ENCODE measurements around the gene CENPC. TPM values are rescaled to one million over a fixed set of nuclear protein-coding genes. Genes with fewer than 3 reads are reported as not detected.

The CENPC gene, protein sequence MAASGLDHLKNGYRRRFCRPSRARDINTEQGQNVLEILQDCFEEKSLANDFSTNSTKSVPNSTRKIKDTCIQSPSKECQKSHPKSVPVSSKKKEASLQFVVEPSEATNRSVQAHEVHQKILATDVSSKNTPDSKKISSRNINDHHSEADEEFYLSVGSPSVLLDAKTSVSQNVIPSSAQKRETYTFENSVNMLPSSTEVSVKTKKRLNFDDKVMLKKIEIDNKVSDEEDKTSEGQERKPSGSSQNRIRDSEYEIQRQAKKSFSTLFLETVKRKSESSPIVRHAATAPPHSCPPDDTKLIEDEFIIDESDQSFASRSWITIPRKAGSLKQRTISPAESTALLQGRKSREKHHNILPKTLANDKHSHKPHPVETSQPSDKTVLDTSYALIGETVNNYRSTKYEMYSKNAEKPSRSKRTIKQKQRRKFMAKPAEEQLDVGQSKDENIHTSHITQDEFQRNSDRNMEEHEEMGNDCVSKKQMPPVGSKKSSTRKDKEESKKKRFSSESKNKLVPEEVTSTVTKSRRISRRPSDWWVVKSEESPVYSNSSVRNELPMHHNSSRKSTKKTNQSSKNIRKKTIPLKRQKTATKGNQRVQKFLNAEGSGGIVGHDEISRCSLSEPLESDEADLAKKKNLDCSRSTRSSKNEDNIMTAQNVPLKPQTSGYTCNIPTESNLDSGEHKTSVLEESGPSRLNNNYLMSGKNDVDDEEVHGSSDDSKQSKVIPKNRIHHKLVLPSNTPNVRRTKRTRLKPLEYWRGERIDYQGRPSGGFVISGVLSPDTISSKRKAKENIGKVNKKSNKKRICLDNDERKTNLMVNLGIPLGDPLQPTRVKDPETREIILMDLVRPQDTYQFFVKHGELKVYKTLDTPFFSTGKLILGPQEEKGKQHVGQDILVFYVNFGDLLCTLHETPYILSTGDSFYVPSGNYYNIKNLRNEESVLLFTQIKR
- total RNA-seq: 10 to 100 TPM; 26.4 to 33.2 TPM

DNA sequence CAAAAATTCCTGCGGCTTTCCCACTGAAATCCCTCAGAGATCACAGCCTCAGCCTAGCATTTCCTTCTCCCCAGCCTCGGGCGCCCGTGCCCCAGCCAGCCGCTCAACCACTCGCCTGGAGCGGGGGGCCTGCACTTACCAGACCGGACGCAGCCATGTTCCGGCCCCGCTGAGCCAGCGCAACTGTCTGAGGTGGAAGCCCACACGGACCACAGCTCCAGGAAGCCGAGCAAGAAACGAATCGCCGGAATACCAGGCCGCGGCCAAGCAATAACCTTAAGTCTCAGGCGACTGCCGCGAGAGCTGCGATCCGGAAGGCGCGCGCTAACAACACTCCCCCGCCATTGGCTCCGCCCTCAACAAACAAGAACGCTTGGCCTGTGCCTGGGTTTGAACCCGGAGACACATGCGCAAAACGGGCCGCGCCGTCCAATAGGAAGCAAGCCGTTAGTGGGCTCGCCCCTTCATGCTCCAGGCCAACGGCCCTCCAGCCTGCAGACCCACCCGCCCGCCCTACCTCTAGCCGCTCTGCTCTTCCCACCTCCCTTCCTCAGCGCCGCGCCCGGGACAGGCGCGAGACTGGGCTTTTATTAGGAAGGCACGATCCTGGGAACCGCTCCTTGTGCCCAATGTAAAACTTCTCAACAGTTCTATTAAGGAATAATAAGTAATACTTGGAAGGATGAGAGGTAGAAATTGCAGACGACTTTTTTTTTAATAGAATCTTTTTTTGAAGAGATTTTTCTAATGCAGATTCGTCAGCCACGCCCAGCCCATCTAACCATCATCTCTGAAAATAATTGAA is at the start of gene CENPC:
Gene CENPC (minus strand): TSS at position 305 of the 805 bp plus-strand sequence. CDS start 148 bp downstream, at position 157.
- H3K27ac ChIP-seq: peak within 1 kb of the TSS; percentile 82 to 88
- peak; percentile 91 for TF ChIP-seq POLR2AphosphoS5 (IDR thresholded peaks at IDR 0.05)
- TF ChIP-seq, protein P1, sequence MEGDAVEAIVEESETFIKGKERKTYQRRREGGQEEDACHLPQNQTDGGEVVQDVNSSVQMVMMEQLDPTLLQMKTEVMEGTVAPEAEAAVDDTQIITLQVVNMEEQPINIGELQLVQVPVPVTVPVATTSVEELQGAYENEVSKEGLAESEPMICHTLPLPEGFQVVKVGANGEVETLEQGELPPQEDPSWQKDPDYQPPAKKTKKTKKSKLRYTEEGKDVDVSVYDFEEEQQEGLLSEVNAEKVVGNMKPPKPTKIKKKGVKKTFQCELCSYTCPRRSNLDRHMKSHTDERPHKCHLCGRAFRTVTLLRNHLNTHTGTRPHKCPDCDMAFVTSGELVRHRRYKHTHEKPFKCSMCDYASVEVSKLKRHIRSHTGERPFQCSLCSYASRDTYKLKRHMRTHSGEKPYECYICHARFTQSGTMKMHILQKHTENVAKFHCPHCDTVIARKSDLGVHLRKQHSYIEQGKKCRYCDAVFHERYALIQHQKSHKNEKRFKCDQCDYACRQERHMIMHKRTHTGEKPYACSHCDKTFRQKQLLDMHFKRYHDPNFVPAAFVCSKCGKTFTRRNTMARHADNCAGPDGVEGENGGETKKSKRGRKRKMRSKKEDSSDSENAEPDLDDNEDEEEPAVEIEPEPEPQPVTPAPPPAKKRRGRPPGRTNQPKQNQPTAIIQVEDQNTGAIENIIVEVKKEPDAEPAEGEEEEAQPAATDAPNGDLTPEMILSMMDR (IDR thresholded peaks at IDR 0.05): no peak
- TF ChIP-seq POLR2A (IDR thresholded peaks at IDR 0.05): peak; percentile 84
- no peaks in the 10 kb centered on the region for H3K36me3 ChIP-seq
- peaks cover 11% of the 10 kb centered on the region for H3K4me1 ChIP-seq (replicated peaks)
- WGBS: under 1% methylated on average over 51 of the region's 53 CpGs
- peak; percentile 95 for DNase-seq (ENCODE audit: low spot score)
- no peaks in the 10 kb centered on the region for H3K27me3 ChIP-seq (replicated peaks; ENCODE audit: insufficient read depth)
- intact Hi-C loops (cut with DNase I): loop anchor here (5.0 kb wide), 1 partner anchor 157 kb away; the partner anchor contains the start of gene UBA6
- H3K4me3 ChIP-seq: peak within 1 kb of the TSS; percentile 60 to 64
- H3K9me3 ChIP-seq: no peaks in the 10 kb centered on the region

DNA sequence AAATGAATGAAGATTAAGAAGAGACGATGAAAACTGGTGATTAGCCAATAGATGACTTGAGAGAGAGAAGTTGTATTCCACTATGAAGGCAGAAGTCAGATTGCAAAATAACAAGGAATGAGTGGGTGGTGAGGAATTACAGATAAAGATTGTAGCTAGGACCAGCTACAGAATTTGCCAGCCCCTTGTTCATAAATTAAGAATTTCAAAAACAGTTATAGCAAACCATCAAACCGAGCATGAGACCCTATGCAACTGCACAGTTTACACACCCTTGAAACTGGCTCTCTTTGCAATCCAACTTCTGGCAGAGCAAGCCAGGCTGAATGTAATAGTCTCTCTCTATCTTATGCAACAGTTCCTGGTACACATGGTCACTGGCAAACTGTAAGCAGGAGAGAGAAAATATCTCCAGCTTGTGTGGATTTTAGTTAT is 48.5 kb upstream of the CENPC start:
- TF ChIP-seq POLR2AphosphoS5 (IDR thresholded peaks at IDR 0.05): no peak
- TF ChIP-seq, protein P1 (IDR thresholded peaks at IDR 0.05): no peak
- TF ChIP-seq POLR2A (IDR thresholded peaks at IDR 0.05): no peak
- intact Hi-C loops (cut with DNase I): no loop called here

DNA sequence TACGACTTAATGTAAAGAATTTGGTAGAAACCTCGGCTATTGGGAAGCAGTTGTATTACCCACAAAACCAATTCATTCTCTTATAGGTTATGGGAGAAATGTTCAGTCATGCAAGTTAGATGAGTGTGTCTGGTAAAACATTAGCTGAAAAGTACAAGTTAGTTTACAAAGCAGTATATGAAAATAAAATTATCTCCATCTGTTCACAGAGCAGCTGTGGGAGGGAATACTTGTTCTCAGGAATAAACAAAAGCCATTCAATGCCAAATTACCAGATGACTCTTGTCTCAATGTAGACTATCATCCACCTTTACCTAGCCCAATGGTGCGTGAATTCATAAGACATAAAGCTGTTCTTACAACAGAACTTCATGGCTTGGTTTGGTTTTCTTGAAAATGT is 41.9 kb upstream of the CENPC start:
- Histone ChIP-seq H3K27me3 (replicated peaks; ENCODE audit: insufficient read depth) (no peaks in the 10 kb centered on the region), H3K4me3 (no peak overlapping the region), H3K27ac (no peak overlapping the region), H3K36me3 (no peaks in the 10 kb centered on the region), H3K4me1 (replicated peaks) (no peaks in the 10 kb centered on the region), H3K9me3 (no peaks in the 10 kb centered on the region)
- WGBS: 88% methylated on average over 3 of the region's 3 CpGs
- intact Hi-C loops (cut with DNase I): no loop called here
- DNase-seq (ENCODE audit: low spot score): no peak
- TF ChIP-seq POLR2AphosphoS5 (IDR thresholded peaks at IDR 0.05) (no peak), POLR2A (IDR thresholded peaks at IDR 0.05) (no peak)
- TF ChIP-seq, protein P1 (IDR thresholded peaks at IDR 0.05): no peak

More for the DNA sequence above, 48.5 kb upstream of the CENPC start:
- Histone ChIP-seq H3K9me3 (no peaks in the 10 kb centered on the region), H3K4me3 (no peak overlapping the region), H3K4me1 (replicated peaks) (no peaks in the 10 kb centered on the region), H3K36me3 (no peaks in the 10 kb centered on the region), H3K27me3 (replicated peaks; ENCODE audit: insufficient read depth) (no peaks in the 10 kb centered on the region), H3K27ac (no peak overlapping the region)
- 59% methylated on average over 2 of the region's 2 CpGs for WGBS
- DNase-seq (ENCODE audit: low spot score): no peak

DNA sequence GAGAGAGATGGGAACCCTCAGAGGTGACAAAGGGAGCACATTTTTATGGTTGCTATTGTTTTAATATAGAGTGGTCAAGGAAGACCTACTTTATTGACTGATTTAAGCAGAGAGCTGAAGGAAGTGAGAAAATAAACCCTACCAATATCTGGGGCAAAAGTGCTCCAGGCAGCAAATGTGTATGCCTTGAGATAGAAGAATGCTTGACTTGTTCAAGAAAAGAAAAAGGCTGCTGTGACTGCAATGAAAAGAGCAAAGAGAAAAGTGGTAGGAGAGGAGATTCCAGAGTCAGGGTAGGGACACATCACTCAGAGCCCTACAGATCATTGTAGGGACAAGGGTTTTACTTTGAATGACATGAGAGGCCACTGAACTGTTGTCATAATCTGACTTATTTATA is 39.2 kb upstream of the CENPC start:
- intact Hi-C loops (cut with DNase I): no loop called here

More for the DNA sequence above, 39.2 kb upstream of the CENPC start:
- H3K9me3 ChIP-seq: no peaks in the 10 kb centered on the region
- no peaks in the 10 kb centered on the region for H3K4me1 ChIP-seq (replicated peaks)
- H3K4me3 ChIP-seq: no peak overlapping the region
- no peak for DNase-seq (ENCODE audit: low spot score)
- H3K27ac ChIP-seq: no peak overlapping the region
- H3K27me3 ChIP-seq (replicated peaks; ENCODE audit: insufficient read depth): no peaks in the 10 kb centered on the region
- TF ChIP-seq, protein P1 (IDR thresholded peaks at IDR 0.05): no peak
- TF ChIP-seq POLR2AphosphoS5 (IDR thresholded peaks at IDR 0.05) (no peak), POLR2A (IDR thresholded peaks at IDR 0.05) (no peak)
- H3K36me3 ChIP-seq: no peaks in the 10 kb centered on the region
